ENCODE results near the gene HFM1.
"Not testable (repeated sequence)": the region's sequence is repeated elsewhere in the genome, so short reads cannot be mapped to it uniquely, and the experiment has no call there.

HFM1 gene

DNA sequence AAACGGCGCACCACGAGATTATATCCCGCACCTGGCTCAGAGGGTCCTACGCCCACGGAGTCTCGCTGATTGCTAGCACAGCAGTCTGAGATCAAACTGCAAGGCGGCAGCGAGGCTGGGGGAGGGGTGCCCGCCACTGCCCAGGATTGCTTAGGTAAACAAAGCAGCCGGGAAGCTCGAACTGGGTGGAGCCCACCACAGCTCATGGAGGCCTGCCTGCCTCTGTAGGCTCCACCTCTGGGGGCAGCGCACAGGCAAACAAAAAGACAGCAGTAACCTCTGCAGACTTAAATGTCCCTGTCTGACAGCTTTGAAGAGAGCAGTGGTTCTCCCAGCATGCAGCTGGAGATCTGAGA is 117.7 kb downstream of the HFM1 start:
- H3K23ac ChIP-seq (ENCODE audit: low read length); H3K18ac ChIP-seq (ENCODE audit: low read length); H3K27me3 ChIP-seq (ENCODE audit: insufficient read depth, low read length, poor library complexity); H2BK15ac ChIP-seq (replicated peaks; ENCODE audit: low read depth); H3K36me3 ChIP-seq (ENCODE audit: control insufficient read depth, insufficient read depth, low read length); H2BK5ac ChIP-seq (ENCODE audit: low read length); DNase-seq; H4K5ac ChIP-seq (ENCODE audit: low read length); H3K4ac ChIP-seq (ENCODE audit: low read depth, low read length); H3K4me2 ChIP-seq (ENCODE audit: low read length); H3K4me3 ChIP-seq (ENCODE audit: low read length); H3K79me2 ChIP-seq (ENCODE audit: control insufficient read depth, insufficient read depth, low read length); H3K79me1 ChIP-seq (ENCODE audit: low read length); H3K9ac ChIP-seq (ENCODE audit: low read length); H3K4me1 ChIP-seq (ENCODE audit: control insufficient read depth, low read depth, low read length); H4K8ac ChIP-seq (ENCODE audit: low read depth, low read length); H3K56ac ChIP-seq (ENCODE audit: low read length); H2AK5ac ChIP-seq (ENCODE audit: low read length); H3K27ac ChIP-seq (ENCODE audit: low read depth, low read length); H2BK120ac ChIP-seq (ENCODE audit: low read depth, low read length): not testable (repeated sequence)
- WGBS (ENCODE audit: extremely low coverage, insufficient coverage, low lambda C conversion rate) = no CpG with 5 or more reads among the region's 13 CpGs

DNA sequence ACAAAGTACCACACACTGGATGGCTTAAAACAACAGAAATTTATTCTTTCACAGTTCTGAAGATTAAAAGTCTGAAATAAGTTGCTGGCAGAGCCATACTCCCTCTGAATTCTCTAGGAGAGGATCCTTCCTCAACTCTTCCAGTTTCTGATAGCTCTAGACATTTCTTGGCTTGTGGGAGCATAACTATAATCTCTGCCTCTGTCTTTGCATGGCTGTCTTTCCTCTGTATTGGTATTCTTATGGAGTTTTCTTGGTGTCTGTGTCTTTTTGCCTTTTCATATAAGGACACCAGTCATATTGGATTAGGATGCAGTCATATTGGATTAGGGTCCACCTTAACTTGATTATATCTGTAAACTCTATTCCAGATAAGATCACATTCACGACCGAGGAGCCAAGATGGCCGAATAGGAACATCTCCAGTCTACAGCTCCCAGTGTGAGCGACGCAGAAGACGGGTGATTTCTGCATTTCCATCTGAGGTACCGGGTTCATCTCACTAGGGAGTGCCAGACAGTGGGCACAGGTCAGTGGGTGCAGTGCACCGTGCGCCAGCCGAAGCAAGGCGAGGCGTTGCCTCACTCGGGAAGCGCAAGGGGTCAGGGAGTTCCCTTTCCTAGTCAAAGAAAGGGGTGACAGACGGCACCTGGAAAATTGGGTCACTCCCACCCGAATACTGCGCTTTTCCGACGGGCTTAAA is 118.2 kb downstream of the HFM1 start:
- H3K18ac ChIP-seq (ENCODE audit: low read length); H3K4ac ChIP-seq (ENCODE audit: low read depth, low read length); H2AK5ac ChIP-seq (ENCODE audit: low read length); H3K4me2 ChIP-seq (ENCODE audit: low read length); H3K79me1 ChIP-seq (ENCODE audit: low read length); H3K79me2 ChIP-seq (ENCODE audit: control insufficient read depth, insufficient read depth, low read length); H2BK120ac ChIP-seq (ENCODE audit: low read depth, low read length); H4K5ac ChIP-seq (ENCODE audit: low read length); H3K36me3 ChIP-seq (ENCODE audit: control insufficient read depth, insufficient read depth, low read length); H3K9ac ChIP-seq (ENCODE audit: low read length); H3K23ac ChIP-seq (ENCODE audit: low read length); H3K27ac ChIP-seq (ENCODE audit: low read depth, low read length); H3K4me1 ChIP-seq (ENCODE audit: control insufficient read depth, low read depth, low read length); H3K4me3 ChIP-seq (ENCODE audit: low read length); H2BK15ac ChIP-seq (replicated peaks; ENCODE audit: low read depth); H3K56ac ChIP-seq (ENCODE audit: low read length); H4K8ac ChIP-seq (ENCODE audit: low read depth, low read length); H2BK5ac ChIP-seq (ENCODE audit: low read length); DNase-seq; H3K27me3 ChIP-seq (ENCODE audit: insufficient read depth, low read length, poor library complexity): not testable (repeated sequence)
- WGBS (ENCODE audit: extremely low coverage, insufficient coverage, low lambda C conversion rate) = no CpG with 5 or more reads among the region's 19 CpGs

DNA sequence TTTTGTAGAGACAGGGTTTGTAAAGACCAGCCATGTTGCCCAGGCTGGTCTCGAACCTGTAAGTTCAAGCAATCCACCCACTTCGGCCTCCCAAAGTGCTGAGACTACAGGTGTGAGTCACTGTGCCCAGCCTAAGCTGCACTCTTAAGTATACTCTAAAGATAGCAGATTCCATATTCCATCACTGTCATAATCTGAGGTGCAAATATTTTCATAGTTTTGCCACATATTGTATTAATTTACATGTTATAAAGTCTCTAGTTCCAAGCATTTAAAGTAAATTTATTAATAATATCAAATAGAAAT is 121.3 kb downstream of the HFM1 start:
- Histone ChIP-seq H3K56ac (ENCODE audit: low read length) (no peak overlapping the region), H2BK120ac (ENCODE audit: low read depth, low read length) (no peak overlapping the region), H3K27ac (ENCODE audit: low read depth, low read length) (no peak overlapping the region), H3K27me3 (ENCODE audit: insufficient read depth, low read length, poor library complexity) (no peaks in the 10 kb centered on the region), H3K4me3 (ENCODE audit: low read length) (no peak overlapping the region), H2AK5ac (ENCODE audit: low read length) (no peak overlapping the region), H3K4ac (ENCODE audit: low read depth, low read length) (no peak overlapping the region), H3K79me2 (ENCODE audit: control insufficient read depth, insufficient read depth, low read length) (no peaks in the 10 kb centered on the region), H4K8ac (ENCODE audit: low read depth, low read length) (no peak overlapping the region), H2BK5ac (ENCODE audit: low read length) (no peak overlapping the region), H3K4me2 (ENCODE audit: low read length) (no peak overlapping the region), H2BK15ac (replicated peaks; ENCODE audit: low read depth) (no peak overlapping the region), H3K36me3 (ENCODE audit: control insufficient read depth, insufficient read depth, low read length) (no peaks in the 10 kb centered on the region), H3K18ac (ENCODE audit: low read length) (no peak overlapping the region), H3K79me1 (ENCODE audit: low read length) (no peaks in the 10 kb centered on the region), H3K9ac (ENCODE audit: low read length) (no peak overlapping the region), H3K4me1 (ENCODE audit: control insufficient read depth, low read depth, low read length) (no peaks in the 10 kb centered on the region), H3K23ac (ENCODE audit: low read length) (no peak overlapping the region), H4K5ac (ENCODE audit: low read length) (no peak overlapping the region)
- peak; percentile 16 for DNase-seq
- no CpG with 5 or more reads among the region's 2 CpGs for WGBS (ENCODE audit: extremely low coverage, insufficient coverage, low lambda C conversion rate)

DNA sequence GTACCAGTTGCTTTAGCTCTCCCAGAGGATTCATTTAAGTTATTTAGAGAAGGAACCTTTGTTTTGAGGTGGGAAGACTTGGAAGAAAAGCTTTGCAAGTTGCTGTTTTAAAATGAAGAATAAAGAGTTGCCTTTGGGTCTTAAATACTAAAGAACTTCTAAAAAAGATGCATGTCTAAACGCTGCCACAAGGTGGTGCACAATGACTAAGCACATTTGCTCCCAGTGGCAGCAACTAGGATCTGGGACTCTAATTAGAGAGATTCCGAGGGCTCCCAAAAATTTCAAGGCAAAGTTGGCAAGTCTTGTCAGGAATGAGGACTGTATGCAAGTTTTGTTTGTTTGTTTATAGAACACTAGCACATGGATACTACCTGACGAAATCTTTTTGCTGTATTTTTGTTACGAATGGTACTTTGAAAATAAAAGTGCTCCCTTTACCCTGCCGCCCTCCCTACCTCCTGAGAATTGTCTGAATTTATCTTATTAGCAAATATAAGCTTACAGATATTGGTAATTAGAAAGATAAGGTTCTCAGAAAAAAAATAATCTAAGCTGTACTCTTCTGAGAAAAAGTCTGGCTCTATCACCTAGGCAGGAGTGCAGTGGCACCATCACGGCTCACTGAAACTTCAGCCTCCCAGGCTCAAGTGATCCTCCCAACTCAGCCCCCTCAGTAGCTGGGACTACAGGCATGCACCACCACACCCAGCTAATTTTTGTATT is 121.8 kb downstream of the HFM1 start:
- Histone ChIP-seq H2BK15ac (replicated peaks; ENCODE audit: low read depth) (no peak overlapping the region), H3K4ac (ENCODE audit: low read depth, low read length) (no peak overlapping the region), H2BK120ac (ENCODE audit: low read depth, low read length) (no peak overlapping the region), H3K18ac (ENCODE audit: low read length) (no peak overlapping the region), H3K4me1 (ENCODE audit: control insufficient read depth, low read depth, low read length) (no peaks in the 10 kb centered on the region), H3K79me1 (ENCODE audit: low read length) (no peaks in the 10 kb centered on the region), H3K27me3 (ENCODE audit: insufficient read depth, low read length, poor library complexity) (no peaks in the 10 kb centered on the region), H3K4me2 (ENCODE audit: low read length) (no peak overlapping the region), H3K27ac (ENCODE audit: low read depth, low read length) (no peak overlapping the region), H3K79me2 (ENCODE audit: control insufficient read depth, insufficient read depth, low read length) (no peaks in the 10 kb centered on the region), H2AK5ac (ENCODE audit: low read length) (no peak overlapping the region), H4K5ac (ENCODE audit: low read length) (no peak overlapping the region), H3K56ac (ENCODE audit: low read length) (no peak overlapping the region), H3K9ac (ENCODE audit: low read length) (no peak overlapping the region), H3K36me3 (ENCODE audit: control insufficient read depth, insufficient read depth, low read length) (no peaks in the 10 kb centered on the region), H2BK5ac (ENCODE audit: low read length) (no peak overlapping the region), H3K23ac (ENCODE audit: low read length) (no peak overlapping the region), H4K8ac (ENCODE audit: low read depth, low read length) (no peak overlapping the region), H3K4me3 (ENCODE audit: low read length) (no peak overlapping the region)
- DNase-seq = peak; percentile 88
- WGBS (ENCODE audit: extremely low coverage, insufficient coverage, low lambda C conversion rate) = no CpG with 5 or more reads among the region's 6 CpGs

DNA sequence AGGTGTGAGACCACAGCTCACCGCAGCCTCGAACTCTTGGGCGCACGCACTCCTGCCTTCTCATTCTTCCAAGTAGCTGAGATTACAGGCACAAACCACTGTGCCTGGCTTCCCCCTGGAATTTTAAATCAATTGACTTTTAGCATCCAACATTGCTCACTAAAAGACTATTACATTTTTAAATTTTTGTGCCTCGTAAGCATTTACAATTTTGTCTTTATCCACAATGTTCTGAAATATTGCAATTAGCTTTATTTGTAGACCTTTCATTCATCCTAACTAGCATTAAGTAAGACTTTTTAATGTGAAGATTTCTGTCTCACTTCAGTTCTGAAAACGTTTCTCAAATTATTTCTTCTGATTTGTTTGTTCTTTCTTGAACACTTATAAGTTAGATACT is 122.9 kb downstream of the HFM1 start:
- Histone ChIP-seq H3K23ac (ENCODE audit: low read length) (no peak overlapping the region), H4K8ac (ENCODE audit: low read depth, low read length) (no peak overlapping the region), H3K79me1 (ENCODE audit: low read length) (no peaks in the 10 kb centered on the region), H2BK120ac (ENCODE audit: low read depth, low read length) (no peak overlapping the region), H3K36me3 (ENCODE audit: control insufficient read depth, insufficient read depth, low read length) (no peaks in the 10 kb centered on the region), H3K56ac (ENCODE audit: low read length) (no peak overlapping the region), H3K27me3 (ENCODE audit: insufficient read depth, low read length, poor library complexity) (no peaks in the 10 kb centered on the region), H4K5ac (ENCODE audit: low read length) (no peak overlapping the region), H2AK5ac (ENCODE audit: low read length) (no peak overlapping the region), H3K18ac (ENCODE audit: low read length) (no peak overlapping the region), H3K9ac (ENCODE audit: low read length) (no peak overlapping the region), H2BK5ac (ENCODE audit: low read length) (no peak overlapping the region), H3K4me3 (ENCODE audit: low read length) (no peak overlapping the region), H3K4me1 (ENCODE audit: control insufficient read depth, low read depth, low read length) (no peaks in the 10 kb centered on the region), H2BK15ac (replicated peaks; ENCODE audit: low read depth) (no peak overlapping the region), H3K79me2 (ENCODE audit: control insufficient read depth, insufficient read depth, low read length) (no peaks in the 10 kb centered on the region), H3K27ac (ENCODE audit: low read depth, low read length) (no peak overlapping the region), H3K4ac (ENCODE audit: low read depth, low read length) (peak overlapping the region; percentile 68), H3K4me2 (ENCODE audit: low read length) (no peak overlapping the region)
- WGBS (ENCODE audit: extremely low coverage, insufficient coverage, low lambda C conversion rate) = no CpG with 5 or more reads among the region's 6 CpGs
- no peak for DNase-seq

DNA sequence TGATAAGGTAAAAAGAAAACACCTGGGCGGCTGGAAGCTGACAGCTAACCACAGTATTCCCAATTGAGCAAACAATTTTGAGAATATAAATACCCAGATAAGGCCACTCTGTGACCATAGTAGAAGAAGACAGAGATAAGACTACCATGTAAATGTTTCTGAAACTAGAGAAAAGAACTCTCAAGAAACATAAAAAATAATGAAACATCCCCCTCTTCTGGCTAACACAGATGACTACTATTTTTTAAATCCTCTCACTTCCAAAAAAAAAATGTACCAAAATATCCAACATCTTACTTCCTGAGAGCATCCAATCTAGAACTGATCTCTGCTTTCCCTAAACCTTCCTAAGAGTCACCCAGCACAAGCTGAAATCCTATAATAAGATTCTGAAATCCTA is 125.9 kb downstream of the HFM1 start:
- Histone ChIP-seq H3K79me1 (ENCODE audit: low read length) (no peaks in the 10 kb centered on the region), H3K4ac (ENCODE audit: low read depth, low read length) (no peak overlapping the region), H3K79me2 (ENCODE audit: control insufficient read depth, insufficient read depth, low read length) (no peaks in the 10 kb centered on the region), H3K27me3 (ENCODE audit: insufficient read depth, low read length, poor library complexity) (no peaks in the 10 kb centered on the region), H4K5ac (ENCODE audit: low read length) (no peak overlapping the region), H3K36me3 (ENCODE audit: control insufficient read depth, insufficient read depth, low read length) (no peaks in the 10 kb centered on the region), H2AK5ac (ENCODE audit: low read length) (no peak overlapping the region), H3K27ac (ENCODE audit: low read depth, low read length) (no peak overlapping the region), H3K4me1 (ENCODE audit: control insufficient read depth, low read depth, low read length) (no peaks in the 10 kb centered on the region), H2BK5ac (ENCODE audit: low read length) (no peak overlapping the region), H3K4me2 (ENCODE audit: low read length) (no peak overlapping the region), H4K8ac (ENCODE audit: low read depth, low read length) (no peak overlapping the region), H2BK120ac (ENCODE audit: low read depth, low read length) (no peak overlapping the region), H3K4me3 (ENCODE audit: low read length) (no peak overlapping the region), H3K56ac (ENCODE audit: low read length) (no peak overlapping the region), H2BK15ac (replicated peaks; ENCODE audit: low read depth) (no peak overlapping the region), H3K23ac (ENCODE audit: low read length) (no peak overlapping the region), H3K9ac (ENCODE audit: low read length) (no peak overlapping the region), H3K18ac (ENCODE audit: low read length) (no peak overlapping the region)
- WGBS (ENCODE audit: extremely low coverage, insufficient coverage, low lambda C conversion rate) = no CpG with 5 or more reads among the region's 1 CpG
- DNase-seq = peak; percentile 55

Measured in mesendoderm (in vitro differentiated cells).